Mucosa of stomach (tissue), 1 donor: ENCODE measurements around the gene NOVA2.

Experiments used
- H3K27me3 ChIP-seq: one replicate; pipeline ENCODE4 v1.7.0; 2013; ENCODE audit warnings: mild to moderate bottlenecking, low read length; ENCODE audit not compliant: control insufficient read depth, insufficient read depth
- H3K36me3 ChIP-seq: one replicate; pipeline ENCODE4 v1.7.0; 2013; ENCODE audit warnings: low read length; ENCODE audit not compliant: control insufficient read depth, insufficient read depth
- H3K4me1 ChIP-seq: one replicate; pipeline ENCODE4 v1.7.0; 2013; ENCODE audit warnings: mild to moderate bottlenecking, low read length; ENCODE audit not compliant: control insufficient read depth, insufficient read depth
- H3K4me3 ChIP-seq: one replicate; pipeline ENCODE4 v1.7.0; 2013; ENCODE audit warnings: low read length
- H3K9ac ChIP-seq: one replicate; pipeline ENCODE4 v1.7.0; 2013; ENCODE audit warnings: mild to moderate bottlenecking, low read length, moderate library complexity
- H3K9me3 ChIP-seq: one replicate; pipeline ENCODE4 v1.7.0; 2013; ENCODE audit warnings: mild to moderate bottlenecking, low read length, moderate library complexity; ENCODE audit not compliant: control insufficient read depth
- donor health status: Pancreatic carcinoma.

NOVA2 gene

GRCh38 chr19:45929247-45929646 lies 44.4 kb downstream of the NOVA2 start:
- H3K27me3 ChIP-seq, result peaks cover 15% of the 10 kb centered on the region
- no peak overlapping the region for H3K4me3 ChIP-seq
- H3K9ac ChIP-seq, result no peak overlapping the region
- no peaks in the 10 kb centered on the region for H3K36me3 ChIP-seq
- peaks cover 8% of the 10 kb centered on the region for H3K4me1 ChIP-seq
- no peaks in the 10 kb centered on the region for H3K9me3 ChIP-seq

- no peak overlapping the region for H3K4me3 ChIP-seq
- H3K36me3 ChIP-seq, result no peaks in the 10 kb centered on the region
- no peak overlapping the region for H3K9ac ChIP-seq
Measured at GRCh38 chr19:45927565-45928261, 46.0 kb downstream of the NOVA2 start.

GRCh38 chr19:45924891-45925447 lies 48.7 kb downstream of the NOVA2 start:
- Histone ChIP-seq H3K4me1 (peaks cover 8% of the 10 kb centered on the region), H3K9me3 (no peaks in the 10 kb centered on the region), H3K27me3 (peaks cover 6% of the 10 kb centered on the region), H3K9ac (no peak overlapping the region), H3K36me3 (no peaks in the 10 kb centered on the region), H3K4me3 (no peak overlapping the region)

More at GRCh38 chr19:45927565-45928261, 46.0 kb downstream of the NOVA2 start:
- Histone ChIP-seq H3K9me3 (no peaks in the 10 kb centered on the region), H3K27me3 (peaks cover 9% of the 10 kb centered on the region), H3K4me1 (peaks cover 8% of the 10 kb centered on the region)

GRCh38 chr19:45922281-45922680 lies 51.4 kb downstream of the NOVA2 start:
- H3K9me3 ChIP-seq, result no peaks in the 10 kb centered on the region
- H3K36me3 ChIP-seq, result no peaks in the 10 kb centered on the region
- no peak overlapping the region for H3K4me3 ChIP-seq
- H3K27me3 ChIP-seq, result peaks cover 6% of the 10 kb centered on the region
- H3K4me1 ChIP-seq, result no peaks in the 10 kb centered on the region
- H3K9ac ChIP-seq, result no peak overlapping the region

GRCh38 chr19:45920458-45920857 lies 53.2 kb downstream of the NOVA2 start:
- no peaks in the 10 kb centered on the region for H3K9me3 ChIP-seq
- no peak overlapping the region for H3K9ac ChIP-seq
- no peaks in the 10 kb centered on the region for H3K36me3 ChIP-seq
- H3K27me3 ChIP-seq, result peaks cover 6% of the 10 kb centered on the region
- no peaks in the 10 kb centered on the region for H3K4me1 ChIP-seq
- H3K4me3 ChIP-seq, result no peak overlapping the region

- Histone ChIP-seq H3K4me3 (no peak overlapping the region), H3K36me3 (no peaks in the 10 kb centered on the region), H3K4me1 (no peaks in the 10 kb centered on the region), H3K9me3 (no peaks in the 10 kb centered on the region), H3K9ac (no peak overlapping the region), H3K27me3 (peaks cover 6% of the 10 kb centered on the region)
Measured at GRCh38 chr19:45919678-45920077, 54.0 kb downstream of the NOVA2 start.

GRCh38 chr19:45918721-45919120 lies 54.9 kb downstream of the NOVA2 start:
- Histone ChIP-seq H3K9ac (no peak overlapping the region), H3K27me3 (peaks cover 6% of the 10 kb centered on the region), H3K9me3 (no peaks in the 10 kb centered on the region), H3K36me3 (no peaks in the 10 kb centered on the region), H3K4me1 (no peaks in the 10 kb centered on the region), H3K4me3 (no peak overlapping the region)

GRCh38 chr19:45917421-45918091 lies 56.1 kb downstream of the NOVA2 start:
- no peak overlapping the region for H3K9ac ChIP-seq
- H3K9me3 ChIP-seq, result no peaks in the 10 kb centered on the region
- no peak overlapping the region for H3K4me3 ChIP-seq
- no peaks in the 10 kb centered on the region for H3K4me1 ChIP-seq
- H3K36me3 ChIP-seq, result no peaks in the 10 kb centered on the region
- peaks cover 6% of the 10 kb centered on the region for H3K27me3 ChIP-seq

GRCh38 chr19:45913874-45914830 lies 59.5 kb downstream of the NOVA2 start, which contains the start of gene NANOS2:
NANOS2 (minus strand) TSS chr19:45914778; CDS start chr19:45914693, 85 bp downstream.
- Histone ChIP-seq H3K9me3 (no peaks in the 10 kb centered on the region), H3K27me3 (peaks cover 3% of the 10 kb centered on the region), H3K9ac (no peak within 1 kb of the TSS), H3K4me3 (no peak within 1 kb of the TSS), H3K36me3 (no peaks in the 10 kb centered on the region), H3K4me1 (no peaks in the 10 kb centered on the region)

- peaks cover 3% of the 10 kb centered on the region for H3K27me3 ChIP-seq
- no peak overlapping the region for H3K4me3 ChIP-seq
- no peak overlapping the region for H3K9ac ChIP-seq
- H3K9me3 ChIP-seq, result no peaks in the 10 kb centered on the region
- no peaks in the 10 kb centered on the region for H3K36me3 ChIP-seq
- no peaks in the 10 kb centered on the region for H3K4me1 ChIP-seq
Measured at GRCh38 chr19:45911291-45911690, 62.4 kb downstream of the NOVA2 start.

- no peaks in the 10 kb centered on the region for H3K4me1 ChIP-seq
- H3K27me3 ChIP-seq, result peaks cover 3% of the 10 kb centered on the region
- H3K9me3 ChIP-seq, result no peaks in the 10 kb centered on the region
- no peaks in the 10 kb centered on the region for H3K36me3 ChIP-seq
- H3K4me3 ChIP-seq, result no peak overlapping the region
- H3K9ac ChIP-seq, result no peak overlapping the region
Measured at GRCh38 chr19:45908956-45909355, 64.7 kb downstream of the NOVA2 start.
